Right lobe of liver (tissue), 6 donors: ENCODE data around the gene SMIM5. TPM values are rescaled to one million over a fixed set of nuclear protein-coding genes. Genes with fewer than 3 reads are reported as not detected.

Experiments used
- ATAC-seq, 4 donors: fragments of 200-7000 bp; cut with Tn5 transposase; one replicate each; pipeline ENCODE4 v1.9.1; 2020; ENCODE audit warnings: mild to moderate bottlenecking in 4 of 4, moderate library complexity in 4 of 4
- DNase-seq, 3 donors: peaks; one replicate each; pipeline ENCODE4 v3.0.0-alpha.2; 2020
- H3K27ac ChIP-seq, 3 donors: fragments of 200-600 bp; one replicate each; pipeline ENCODE4 v1.8.0; 2022
- H3K27me3 ChIP-seq, 2 donors: fragments of 200-600 bp; one replicate each; pipeline ENCODE4 v1.8.0; 2022
- H3K36me3 ChIP-seq, 4 donors: fragments of 200-600 bp; sonication (generic) in 1 of 4; one replicate each; pipeline versions ENCODE4 v1.5.1 to v1.8.0; 2017 to 2022; ENCODE audit warnings: control low read depth in 1 of 4
- H3K4me1 ChIP-seq, 4 donors: fragments of 200-600 bp; sonication (generic) in 1 of 4; one replicate each; pipeline versions ENCODE4 v1.5.1 to v1.8.0; 2017 to 2022; ENCODE audit warnings: control low read depth in 1 of 4
- H3K4me3 ChIP-seq, 3 donors: fragments of 200-600 bp; one replicate each; pipeline ENCODE4 v1.8.0; 2022
- H3K9me3 ChIP-seq, 4 donors: fragments of 200-600 bp; sonication (generic) in 1 of 4; one replicate each; pipeline versions ENCODE4 v1.5.1 to v1.8.0; 2017 to 2022; ENCODE audit warnings: control low read depth in 1 of 4
- POLR2A ChIP-seq: fragments of 450-650 bp; IDR thresholded peaks from one replicate; pipeline ENCODE4 v1.6.1; 2017; ENCODE audit warnings: antibody characterized with exemption, mild to moderate bottlenecking
- WGBS: methylation state at CpG from one replicate; pipeline ENCODE4 v1.1.6; 2018; ENCODE audit warnings: low coverage, low lambda C conversion rate; ENCODE audit not compliant: insufficient coverage; ENCODE audit errors: missing lambda C conversion rate; 5-methylcytosine and 5-hydroxymethylcytosine counted together
- intact Hi-C, 2 donors: fragments of 100-400 bp; cut with DNase I; formaldehyde crosslinking; loops; one replicate each; pipeline versions ENCODE4 v1.11.2 to v1.14.1; 2022
- total RNA-seq, 6 experiments: library from RNA; depleted of rRNA in 2 of 6; stranded (reverse); fragments of >200 nt in 2 of 6; fragmentation: NEBNext Ultra II Directional in 3 of 6; extraction: Animal tissue kit (Norgen Biotek cat#: 25700) in 3 of 6; gene quantifications; one replicate each; pipeline versions ENCODE4 v1.1.0 to v1.2.4, GENCODE V29; 2016 to 2023
- TF ChIP-seq, protein P1 (sequence below), 4 donors: fragments of 200-600 bp in 3 of 4; fragments of 450-650 bp in 1 of 4; IDR thresholded peaks; one replicate each; pipeline versions ENCODE4 v1.5.1 to v1.8.0; 2016 to 2022; ENCODE audit warnings: antibody characterized with exemption in 4 of 4, mild to moderate bottlenecking in 2 of 4
- donor health status: DM: no; HTN: yes; CAD: no.
- donor health status: DM: no; HTN: no; CAD: no.
- donor health status: DM: no; HTN: no; CAD: no.
- donor health status: DM: no; HTN: yes; CAD: no.
- donor health status: DM: no; HTN: yes; CAD: no.

The SMIM5 gene
- total RNA-seq, 6 experiments from 2014 or later, result 0.06 to 0.78 (median 0.29) TPM; not detected in 1

GRCh38 chr17:75649687-75650086 lies 16.5 kb downstream of the SMIM5 start:
- peaks cover 0 to 37% (median 9%) of the 10 kb centered on the region in 4 donors for H3K36me3 ChIP-seq
- intact Hi-C loops, result no loop called here
- no peak overlapping the region for H3K27ac ChIP-seq
- WGBS, result no CpG with 5 or more reads among the region's 6 CpGs
- H3K9me3 ChIP-seq, result no peaks in the 10 kb centered on the region
- H3K4me3 ChIP-seq, result no peak overlapping the region
- DNase-seq (peak in 1 of 3 donors; percentile 22), ATAC-seq (no peak)
- TF ChIP-seq, protein P1, sequence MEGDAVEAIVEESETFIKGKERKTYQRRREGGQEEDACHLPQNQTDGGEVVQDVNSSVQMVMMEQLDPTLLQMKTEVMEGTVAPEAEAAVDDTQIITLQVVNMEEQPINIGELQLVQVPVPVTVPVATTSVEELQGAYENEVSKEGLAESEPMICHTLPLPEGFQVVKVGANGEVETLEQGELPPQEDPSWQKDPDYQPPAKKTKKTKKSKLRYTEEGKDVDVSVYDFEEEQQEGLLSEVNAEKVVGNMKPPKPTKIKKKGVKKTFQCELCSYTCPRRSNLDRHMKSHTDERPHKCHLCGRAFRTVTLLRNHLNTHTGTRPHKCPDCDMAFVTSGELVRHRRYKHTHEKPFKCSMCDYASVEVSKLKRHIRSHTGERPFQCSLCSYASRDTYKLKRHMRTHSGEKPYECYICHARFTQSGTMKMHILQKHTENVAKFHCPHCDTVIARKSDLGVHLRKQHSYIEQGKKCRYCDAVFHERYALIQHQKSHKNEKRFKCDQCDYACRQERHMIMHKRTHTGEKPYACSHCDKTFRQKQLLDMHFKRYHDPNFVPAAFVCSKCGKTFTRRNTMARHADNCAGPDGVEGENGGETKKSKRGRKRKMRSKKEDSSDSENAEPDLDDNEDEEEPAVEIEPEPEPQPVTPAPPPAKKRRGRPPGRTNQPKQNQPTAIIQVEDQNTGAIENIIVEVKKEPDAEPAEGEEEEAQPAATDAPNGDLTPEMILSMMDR (IDR thresholded peaks at IDR 0.05), result no peak
- no peak for TF ChIP-seq POLR2A
- H3K4me1 ChIP-seq, result peaks cover 0 to 15% (median 6%) of the 10 kb centered on the region in 4 donors
- H3K27me3 ChIP-seq, result no peaks in the 10 kb centered on the region

- peaks cover 0 to 41% (median 11%) of the 10 kb centered on the region in 4 donors for H3K36me3 ChIP-seq
- no peak for ATAC-seq
- H3K4me1 ChIP-seq, result peaks cover 0 to 9% (median 3%) of the 10 kb centered on the region in 4 donors
- no peaks in the 10 kb centered on the region for H3K9me3 ChIP-seq
- TF ChIP-seq, protein P1 (IDR thresholded peaks at IDR 0.05), result no peak
- TF ChIP-seq POLR2A, result no peak
- DNase-seq, result no peak
- no peaks in the 10 kb centered on the region for H3K27me3 ChIP-seq
- WGBS, result 82% methylated on average over 4 of the region's 7 CpGs
- no peak overlapping the region for H3K4me3 ChIP-seq
- intact Hi-C loops, result no loop called here
- H3K27ac ChIP-seq, result no peak overlapping the region
These were observed 17.6 kb downstream of the SMIM5 start for GRCh38 chr17:75650874-75651273.

GRCh38 chr17:75652341-75652740 lies 19.1 kb downstream of the SMIM5 start:
- peaks cover 0 to 52% (median 11%) of the 10 kb centered on the region in 4 donors for H3K36me3 ChIP-seq
- intact Hi-C loops, result no loop called here
- H3K9me3 ChIP-seq, result no peaks in the 10 kb centered on the region
- ATAC-seq (peak in 1 of 4 donors; percentile 25), DNase-seq (peak in 1 of 3 donors; percentile 37)
- WGBS, result 80% methylated on average over 1 of the region's 5 CpGs
- no peaks in the 10 kb centered on the region for H3K27me3 ChIP-seq
- TF ChIP-seq, protein P1 (IDR thresholded peaks at IDR 0.05), result no peak
- TF ChIP-seq POLR2A, result no peak
- H3K27ac ChIP-seq, result no peak overlapping the region
- no peak overlapping the region for H3K4me3 ChIP-seq
- no peaks in the 10 kb centered on the region for H3K4me1 ChIP-seq

- peak; percentile 44 to 63 (median 59) for ATAC-seq
- Histone ChIP-seq H3K36me3 (peaks cover 0 to 59% (median 11%) of the 10 kb centered on the region in 4 donors), H3K9me3 (no peaks in the 10 kb centered on the region), H3K4me1 (no peaks in the 10 kb centered on the region), H3K4me3 (no peak overlapping the region), H3K27ac (no peak overlapping the region), H3K27me3 (no peaks in the 10 kb centered on the region)
- WGBS, result 63% methylated on average over 5 of the region's 6 CpGs
- intact Hi-C loops, result no loop called here
- TF ChIP-seq POLR2A, result no peak
- TF ChIP-seq, protein P1 (IDR thresholded peaks at IDR 0.05), result peak; percentile 10 to 57 (median 54)
- DNase-seq, result peak in 1 of 3 donors; percentile 26
These were observed 19.8 kb downstream of the SMIM5 start for GRCh38 chr17:75652934-75653549.
